GM12878 (cell line): ENCODE data around the gene PFKL. TPM values are rescaled to one million over a fixed set of nuclear protein-coding genes. Genes with fewer than 3 reads are reported as not detected.
A peak's percentile ranks its signal among the peaks of the same experiment; 100 is the strongest.

ENCODE experiments used
- E4F1 ChIP-seq: fragments of 450-650 bp; IDR thresholded peaks from 2 replicates; pipeline ENCODE4 v1.6.1; 2018; ENCODE audit warnings: borderline replicate concordance, mild to moderate bottlenecking; ENCODE audit not compliant: partially characterized antibody
- IRF3 ChIP-seq: fragments of 450-650 bp; IDR thresholded peaks from 2 replicates; pipeline ENCODE4 v1.6.1; 2014; ENCODE audit warnings: mild to moderate bottlenecking
- JUNB ChIP-seq: IDR thresholded peaks from 2 replicates; pipeline ENCODE4 v1.6.1; 2016; ENCODE audit warnings: antibody characterized with exemption, mild to moderate bottlenecking
- MYC ChIP-seq: IDR thresholded peaks from 2 replicates; pipeline ENCODE4 v1.6.1; 2011; ENCODE audit warnings: mild to moderate bottlenecking, low read length, moderate library complexity, inconsistent platforms; ENCODE audit not compliant: insufficient read depth, insufficient replicate concordance, insufficient read length, severe bottlenecking
- NFXL1 ChIP-seq: fragments of 450-650 bp; IDR thresholded peaks from 2 replicates; pipeline ENCODE4 v1.6.1; 2017; ENCODE audit warnings: antibody characterized with exemption, mild to moderate bottlenecking, borderline replicate concordance
- NFYB ChIP-seq: IDR thresholded peaks from 2 replicates; pipeline ENCODE4 v1.6.1; 2011; ENCODE audit warnings: low read depth, mild to moderate bottlenecking, low read length, improper control_type of control experiment, moderate library complexity; ENCODE audit not compliant: insufficient read depth
- NRF1 ChIP-seq: conservative IDR thresholded peaks from 2 replicates; pipeline ENCODE4 v1.6.1; 2011; ENCODE audit warnings: mild to moderate bottlenecking, low read depth, low read length, improper control_type of control experiment
- PAX8 ChIP-seq: fragments of 450-650 bp; IDR thresholded peaks from 2 replicates; pipeline ENCODE4 v1.6.1; 2017; ENCODE audit warnings: mild to moderate bottlenecking, moderate library complexity
- POLR2AphosphoS2 ChIP-seq: IDR thresholded peaks from 2 replicates; pipeline ENCODE4 v1.6.1; 2011; ENCODE audit warnings: low read depth, mild to moderate bottlenecking, low read length, improper control_type of control experiment, moderate library complexity
- POLR2AphosphoS5 ChIP-seq: IDR thresholded peaks from 2 replicates; pipeline ENCODE4 v1.6.1; 2011; ENCODE audit warnings: mild to moderate bottlenecking, low read length, inconsistent platforms
- RCOR1 ChIP-seq: conservative IDR thresholded peaks from 2 replicates; pipeline ENCODE4 v1.6.1; 2012; ENCODE audit warnings: low read depth, low read length, improper control_type of control experiment
- RELA ChIP-seq: fragments of 450-650 bp; IDR thresholded peaks from 2 replicates; pipeline ENCODE4 v1.8.0; 2014; ENCODE audit warnings: borderline replicate concordance; ENCODE audit not compliant: partially characterized antibody
- TAF1 ChIP-seq: IDR thresholded peaks from 2 replicates; pipeline ENCODE4 v1.6.1; 2011; ENCODE audit warnings: mild to moderate bottlenecking, low read depth, low read length, borderline replicate concordance
- TCF12 ChIP-seq: IDR thresholded peaks from 2 replicates; pipeline ENCODE4 v1.6.1; 2011; ENCODE audit warnings: low read depth, mild to moderate bottlenecking, low read length
- YY1 ChIP-seq: IDR thresholded peaks from 2 replicates; pipeline ENCODE4 v1.6.1; 2011; ENCODE audit warnings: low read depth, mild to moderate bottlenecking, low read length
- polyA plus RNA-seq, 11 experiments: library from polyadenylated mRNA; depleted of rRNA in 4 of 11; unstranded in 6 of 11; stranded (reverse) in 5 of 11; fragments of >200 nt; fragmentation: Nextera tagmentation in 4 of 11; fragmentation: Illumina TruSeq in 1 of 11; extraction: Ambion mirVana in 4 of 11; extraction: Trizol in 1 of 11; gene quantifications; 1 replicate in 1 of 11; 2 replicates in 10 of 11; pipeline versions ENCODE4 v1.2.1 to v1.2.3, GENCODE V29; 2011 to 2016; ENCODE audit warnings: inconsistent platforms in 2 of 11, missing spikeins in 2 of 11, low read depth in 1 of 11
- total RNA-seq, 4 experiments: library from RNA; depleted of rRNA in 3 of 4; stranded (reverse); fragments of >200 nt in 3 of 4; fragmentation: Illumina TruSeq in 1 of 4; extraction: Trizol in 1 of 4; gene quantifications; 2 replicates each; pipeline versions ENCODE4 v1.2.1 to v1.2.3, GENCODE V29; 2013 to 2021
- TF ChIP-seq, protein P1 (sequence below): fragments of 450-650 bp; IDR thresholded peaks from 2 replicates; pipeline ENCODE4 v1.6.1; 2016; ENCODE audit warnings: mild to moderate bottlenecking
- TF ChIP-seq, protein P2 (sequence below): fragments of 450-650 bp; IDR thresholded peaks from 2 replicates; pipeline ENCODE4 v1.6.1; 2016; ENCODE audit warnings: mild to moderate bottlenecking, moderate library complexity, borderline replicate concordance

The PFKL gene
- total and polyA plus RNA-seq, 10 of the 15 experiments (the other 5 are each of a cell fraction or from before 2014, with no cell fraction given), result 1.2 to 192 (median 112) TPM

DNA sequence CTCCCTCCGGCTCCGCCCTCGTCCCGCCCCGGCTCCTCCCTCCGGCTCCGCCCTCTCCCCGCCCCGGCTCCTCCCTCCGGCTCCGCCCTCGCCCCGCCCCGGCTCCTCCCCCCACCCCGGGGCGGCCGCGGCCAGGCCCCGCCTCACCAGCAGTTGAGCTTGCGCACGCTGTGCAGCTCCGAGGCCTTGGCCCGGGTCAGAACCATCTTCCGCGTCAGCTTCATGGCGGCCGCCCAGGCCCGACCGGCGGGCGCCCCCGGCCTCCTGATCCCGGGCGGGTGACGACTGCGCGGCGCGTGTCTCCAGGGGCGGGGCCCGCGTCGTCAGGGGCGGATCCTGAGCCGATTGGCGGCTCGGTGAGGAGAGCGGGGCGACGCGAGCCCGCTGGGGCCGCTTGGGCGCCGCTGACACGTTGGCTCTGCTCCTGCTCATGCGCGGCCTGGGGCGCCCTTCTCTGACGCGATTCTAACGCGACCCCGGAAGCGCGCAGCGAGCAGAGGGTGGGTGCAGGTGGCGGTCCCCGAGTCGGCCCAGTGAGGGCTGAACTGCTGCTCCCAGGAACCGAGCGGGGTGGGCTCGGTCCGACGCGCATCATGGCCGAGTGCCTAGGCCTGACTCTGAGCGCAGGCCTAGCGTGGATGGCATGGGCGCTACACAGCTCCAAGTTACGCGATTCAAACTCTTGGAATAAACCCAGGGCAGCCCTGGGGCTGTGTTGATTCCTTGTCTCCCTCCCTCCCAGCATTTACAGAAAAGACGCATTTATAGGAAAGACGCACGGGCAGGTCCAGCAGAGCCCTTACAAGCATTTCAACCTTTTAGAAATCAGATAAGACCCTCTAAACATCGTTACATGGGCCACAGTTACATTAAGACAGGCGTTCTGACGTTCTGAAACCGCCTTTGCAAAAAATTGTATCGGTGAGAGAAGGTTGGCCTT, 39.4 kb downstream of the PFKL start, which contains the start of gene CFAP410 (continued):
- peak; percentile 60; the same call in 1 of the 2 replicates for TF ChIP-seq TCF12
- TF ChIP-seq PAX8, result no peak
- 0 out of 2 replicates have a peak, but pooled peaks have one; percentile 35 for TF ChIP-seq RCOR1
- no peak for TF ChIP-seq JUNB
- peak; percentile 85 for TF ChIP-seq YY1
- peak; percentile 73 for TF ChIP-seq MYC
- TF ChIP-seq POLR2AphosphoS2, result peak; percentile 37; the same call in 1 of the 2 replicates
- peak; percentile 83 for TF ChIP-seq TAF1
- TF ChIP-seq, protein P1, sequence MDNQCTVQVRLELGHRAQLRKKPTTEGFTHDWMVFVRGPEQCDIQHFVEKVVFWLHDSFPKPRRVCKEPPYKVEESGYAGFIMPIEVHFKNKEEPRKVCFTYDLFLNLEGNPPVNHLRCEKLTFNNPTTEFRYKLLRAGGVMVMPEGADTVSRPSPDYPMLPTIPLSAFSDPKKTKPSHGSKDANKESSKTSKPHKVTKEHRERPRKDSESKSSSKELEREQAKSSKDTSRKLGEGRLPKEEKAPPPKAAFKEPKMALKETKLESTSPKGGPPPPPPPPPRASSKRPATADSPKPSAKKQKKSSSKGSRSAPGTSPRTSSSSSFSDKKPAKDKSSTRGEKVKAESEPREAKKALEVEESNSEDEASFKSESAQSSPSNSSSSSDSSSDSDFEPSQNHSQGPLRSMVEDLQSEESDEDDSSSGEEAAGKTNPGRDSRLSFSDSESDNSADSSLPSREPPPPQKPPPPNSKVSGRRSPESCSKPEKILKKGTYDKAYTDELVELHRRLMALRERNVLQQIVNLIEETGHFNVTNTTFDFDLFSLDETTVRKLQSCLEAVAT, result 0 out of 2 replicates have a peak, but pooled peaks have one; percentile 43
- 0 out of 2 replicates have a peak, but pooled peaks have one; percentile 18 for TF ChIP-seq IRF3
- peak; percentile 95 for TF ChIP-seq POLR2AphosphoS5
- TF ChIP-seq NFYB, result peak; percentile 47; the same call in 1 of the 2 replicates
- TF ChIP-seq E4F1, result peak; percentile 93
- TF ChIP-seq NFXL1, result no peak
- peak; percentile 1 for TF ChIP-seq RELA
- TF ChIP-seq, protein P2, sequence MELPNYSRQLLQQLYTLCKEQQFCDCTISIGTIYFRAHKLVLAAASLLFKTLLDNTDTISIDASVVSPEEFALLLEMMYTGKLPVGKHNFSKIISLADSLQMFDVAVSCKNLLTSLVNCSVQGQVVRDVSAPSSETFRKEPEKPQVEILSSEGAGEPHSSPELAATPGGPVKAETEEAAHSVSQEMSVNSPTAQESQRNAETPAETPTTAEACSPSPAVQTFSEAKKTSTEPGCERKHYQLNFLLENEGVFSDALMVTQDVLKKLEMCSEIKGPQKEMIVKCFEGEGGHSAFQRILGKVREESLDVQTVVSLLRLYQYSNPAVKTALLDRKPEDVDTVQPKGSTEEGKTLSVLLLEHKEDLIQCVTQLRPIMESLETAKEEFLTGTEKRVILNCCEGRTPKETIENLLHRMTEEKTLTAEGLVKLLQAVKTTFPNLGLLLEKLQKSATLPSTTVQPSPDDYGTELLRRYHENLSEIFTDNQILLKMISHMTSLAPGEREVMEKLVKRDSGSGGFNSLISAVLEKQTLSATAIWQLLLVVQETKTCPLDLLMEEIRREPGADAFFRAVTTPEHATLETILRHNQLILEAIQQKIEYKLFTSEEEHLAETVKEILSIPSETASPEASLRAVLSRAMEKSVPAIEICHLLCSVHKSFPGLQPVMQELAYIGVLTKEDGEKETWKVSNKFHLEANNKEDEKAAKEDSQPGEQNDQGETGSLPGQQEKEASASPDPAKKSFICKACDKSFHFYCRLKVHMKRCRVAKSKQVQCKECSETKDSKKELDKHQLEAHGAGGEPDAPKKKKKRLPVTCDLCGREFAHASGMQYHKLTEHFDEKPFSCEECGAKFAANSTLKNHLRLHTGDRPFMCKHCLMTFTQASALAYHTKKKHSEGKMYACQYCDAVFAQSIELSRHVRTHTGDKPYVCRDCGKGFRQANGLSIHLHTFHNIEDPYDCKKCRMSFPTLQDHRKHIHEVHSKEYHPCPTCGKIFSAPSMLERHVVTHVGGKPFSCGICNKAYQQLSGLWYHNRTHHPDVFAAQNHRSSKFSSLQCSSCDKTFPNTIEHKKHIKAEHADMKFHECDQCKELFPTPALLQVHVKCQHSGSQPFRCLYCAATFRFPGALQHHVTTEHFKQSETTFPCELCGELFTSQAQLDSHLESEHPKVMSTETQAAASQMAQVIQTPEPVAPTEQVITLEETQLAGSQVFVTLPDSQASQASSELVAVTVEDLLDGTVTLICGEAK, result peak; percentile 54
- peak; percentile 79 for TF ChIP-seq NRF1
